GM19043 (cell line): ENCODE results near the gene GLIS1.

Experiments
- ATAC-seq: cut with Tn5 transposase; IDR thresholded peaks from one replicate; pipeline ENCODE4 v1.9.1; 2021; ENCODE audit warnings: low read depth; ENCODE audit not compliant: unreplicated experiment

Gene GLIS1

DNA sequence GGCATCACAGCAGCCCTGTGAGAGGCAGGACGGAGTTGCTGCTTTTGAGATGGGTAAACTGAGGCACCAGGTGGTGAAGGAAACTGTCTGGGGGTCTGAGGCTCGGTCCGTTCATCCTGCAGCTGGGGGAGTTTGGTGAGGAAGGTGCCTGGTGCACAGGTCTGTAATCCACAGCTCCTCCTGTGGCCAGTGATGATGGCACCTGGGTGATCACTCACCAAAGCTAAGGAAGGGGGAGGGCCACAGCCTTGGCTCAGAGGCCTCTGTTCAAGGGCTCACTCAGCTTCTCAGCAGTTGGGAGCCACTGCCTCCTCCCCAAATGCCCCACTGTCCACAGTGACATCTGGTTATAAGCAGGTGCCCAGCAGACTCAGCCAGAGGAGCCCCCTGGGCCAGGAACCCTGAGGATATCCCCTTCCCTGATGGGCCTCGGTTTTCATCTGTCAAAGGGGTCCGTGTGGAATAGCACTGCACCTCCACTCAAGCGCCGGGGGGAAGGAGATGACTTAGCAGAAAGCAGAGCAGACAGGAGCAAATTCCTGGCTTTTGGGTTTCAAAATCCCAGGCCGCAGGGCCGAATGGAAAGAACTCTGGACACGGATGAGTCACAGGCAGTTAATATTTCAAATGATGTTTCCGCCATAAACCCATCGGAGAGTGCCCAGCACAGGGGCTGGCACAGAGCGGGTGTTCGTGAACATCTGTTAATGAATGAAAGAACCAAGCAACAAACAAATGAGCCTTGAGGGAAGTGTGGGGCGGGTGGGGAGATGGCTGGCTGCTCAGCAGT, 197.0 kb downstream of the GLIS1 start:
- no peak for ATAC-seq

DNA sequence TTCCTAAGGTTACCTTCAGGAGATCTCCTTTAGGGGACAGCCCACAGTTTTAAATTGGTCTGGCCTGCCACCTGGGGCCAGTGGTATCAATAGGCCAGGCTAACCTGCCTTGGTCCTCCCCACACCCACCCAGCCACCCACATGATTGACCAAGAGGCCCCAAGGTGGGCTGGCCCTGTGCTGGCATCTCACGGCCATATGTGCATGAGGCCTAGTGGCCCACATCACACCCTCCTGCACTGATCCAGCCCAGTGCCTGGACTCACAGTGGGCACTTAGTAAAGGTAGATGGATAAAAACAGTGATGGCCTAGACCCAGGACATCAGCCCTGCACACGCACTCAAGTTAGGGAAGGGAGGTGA, 197.7 kb downstream of the GLIS1 start:
- ATAC-seq = no peak

DNA sequence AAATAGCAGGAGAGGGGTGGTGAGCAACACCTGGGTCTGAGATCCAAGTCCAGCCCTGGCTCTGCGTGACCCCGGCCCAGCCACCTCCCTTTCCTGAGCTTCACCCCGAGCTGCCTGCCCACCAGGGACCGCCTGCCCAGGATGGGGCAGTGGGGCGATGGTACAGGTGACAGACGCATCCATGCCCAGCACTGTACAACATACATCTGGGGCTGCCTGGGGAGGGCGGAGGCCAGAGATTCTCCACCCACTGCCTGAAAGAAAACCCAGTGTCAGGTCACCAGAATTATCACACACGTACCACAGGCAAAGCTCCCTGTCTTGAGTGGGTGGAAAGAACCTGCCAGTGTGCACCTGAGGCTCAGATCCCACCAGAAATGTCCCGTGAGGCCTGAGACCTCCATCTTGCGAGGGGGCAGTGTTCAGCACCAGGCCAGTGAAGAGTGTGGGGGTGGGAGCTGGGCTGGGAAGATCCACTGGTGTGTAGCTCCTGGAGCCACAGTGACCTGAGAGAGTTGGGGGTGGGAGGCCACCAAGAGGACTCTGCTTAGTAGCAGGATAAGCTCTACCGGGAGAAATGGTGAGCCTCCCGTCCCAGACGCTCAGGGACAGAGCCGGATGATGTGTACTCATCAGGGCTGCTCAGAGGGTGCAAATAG, 198.2 kb downstream of the GLIS1 start:
- ATAC-seq = no peak

DNA sequence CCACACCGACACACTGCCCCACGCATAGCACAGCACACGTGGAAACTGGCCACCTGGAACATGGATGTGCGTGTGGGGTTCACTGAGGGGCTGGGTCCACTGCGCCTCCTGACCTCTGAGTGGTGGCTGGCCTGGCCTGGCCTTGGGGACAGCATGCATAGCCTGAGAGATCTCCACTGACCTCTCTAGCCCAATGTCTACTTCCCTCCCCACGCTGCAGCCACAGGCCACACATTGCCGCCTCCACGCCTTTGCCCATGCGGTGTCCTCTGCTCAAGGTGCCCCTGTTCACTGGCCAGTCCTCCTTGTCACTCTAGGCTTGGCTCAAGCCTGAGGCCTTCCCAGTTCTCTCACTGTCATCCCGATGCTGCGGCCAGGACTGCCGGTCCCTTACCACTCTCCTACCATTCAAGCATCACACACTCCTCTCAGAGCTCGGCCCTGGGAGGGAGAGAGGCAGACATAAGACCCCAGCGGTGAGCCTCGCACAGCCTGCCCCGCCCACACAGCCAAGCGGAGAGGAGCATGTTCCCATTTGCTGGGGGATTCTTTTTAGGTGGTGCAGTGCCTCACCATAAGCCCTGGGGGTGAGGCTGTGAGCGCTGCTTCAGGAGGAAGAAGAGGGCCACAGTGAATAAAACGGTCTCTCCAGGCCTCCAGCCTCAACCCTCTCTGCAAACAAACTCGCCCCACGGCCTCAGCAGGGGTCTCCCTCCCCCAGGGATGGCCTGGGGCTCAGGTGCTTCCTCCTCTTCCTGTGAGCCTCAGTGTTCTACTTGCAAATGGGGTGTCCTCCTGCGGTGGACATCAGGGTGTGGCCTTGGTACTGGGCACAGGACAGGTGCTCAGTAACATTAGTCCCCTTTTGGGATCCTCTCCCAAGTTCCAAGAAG, 199.0 kb downstream of the GLIS1 start:
- no peak for ATAC-seq

DNA sequence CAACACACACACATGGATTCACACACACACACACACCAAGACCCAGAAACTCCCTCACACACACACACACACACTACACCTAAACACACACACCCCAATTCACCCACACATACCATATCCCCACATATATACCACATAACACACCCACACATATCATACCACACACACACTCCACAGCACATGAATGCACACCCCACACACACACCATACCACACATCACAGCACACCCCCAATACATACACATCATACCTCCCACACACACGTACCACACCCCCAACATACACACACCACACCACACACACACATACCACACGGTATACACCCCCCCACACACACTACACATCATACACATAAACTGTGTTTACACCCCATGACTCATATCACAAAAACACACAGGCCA, 199.7 kb downstream of the GLIS1 start:
- no peak for ATAC-seq

DNA sequence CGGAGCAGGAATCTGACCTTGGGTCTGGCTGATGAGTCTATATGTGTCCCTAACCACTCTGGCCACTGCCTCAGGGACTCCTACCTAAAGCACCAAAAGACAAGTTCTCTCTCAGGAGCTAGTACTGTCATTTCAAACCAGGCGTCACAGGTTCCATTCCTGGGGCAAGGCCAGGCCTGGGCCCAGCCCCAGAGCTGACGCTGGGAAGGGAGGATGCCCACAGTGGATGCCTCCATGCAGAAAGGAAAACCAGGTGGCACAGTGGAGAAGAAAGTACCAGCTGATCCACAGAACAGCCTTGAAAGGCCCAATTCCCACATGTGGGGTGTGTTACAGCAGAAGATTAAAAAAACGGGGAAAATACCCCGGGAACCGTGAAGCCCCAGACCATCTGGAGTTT, 202.4 kb downstream of the GLIS1 start:
- no peak for ATAC-seq

DNA sequence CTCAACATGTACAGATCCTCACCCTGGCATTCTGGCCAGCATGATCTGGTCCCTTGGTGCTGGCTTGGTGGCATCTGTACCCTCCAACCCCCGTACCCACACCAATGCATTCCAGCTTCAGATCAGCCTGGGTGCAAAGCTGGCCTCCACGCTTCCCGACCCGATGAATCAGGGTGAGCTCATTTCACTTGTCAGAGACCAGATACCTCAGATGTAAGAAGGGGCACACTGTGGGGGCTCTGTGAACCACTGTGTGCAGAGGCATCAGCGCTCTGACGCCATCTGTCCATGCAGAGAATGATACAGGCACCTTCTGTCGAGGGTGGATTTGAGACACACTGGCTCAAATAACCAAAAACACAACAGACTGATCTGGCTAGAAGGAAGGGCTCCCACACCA, 203.1 kb downstream of the GLIS1 start:
- no peak for ATAC-seq

DNA sequence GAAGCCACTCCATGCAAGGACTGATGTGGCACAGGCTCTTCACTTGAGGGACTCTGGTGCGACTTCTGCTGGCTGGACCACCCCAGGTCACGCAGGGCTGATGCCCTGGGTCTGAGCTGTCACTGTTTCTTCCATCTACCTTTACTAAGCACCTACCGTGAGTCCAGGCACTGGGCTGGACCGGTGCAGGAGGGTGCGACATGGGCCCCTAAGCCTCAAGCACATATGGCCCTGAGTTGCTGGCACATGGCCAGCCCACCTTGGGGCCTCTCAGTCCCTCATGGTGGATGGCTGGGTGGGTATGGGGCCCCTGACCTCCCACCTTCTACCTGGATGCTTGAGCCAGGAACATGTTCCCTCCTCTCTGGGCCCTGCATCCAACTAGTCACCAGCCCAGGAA, 203.7 kb downstream of the GLIS1 start:
- ATAC-seq = no peak

DNA sequence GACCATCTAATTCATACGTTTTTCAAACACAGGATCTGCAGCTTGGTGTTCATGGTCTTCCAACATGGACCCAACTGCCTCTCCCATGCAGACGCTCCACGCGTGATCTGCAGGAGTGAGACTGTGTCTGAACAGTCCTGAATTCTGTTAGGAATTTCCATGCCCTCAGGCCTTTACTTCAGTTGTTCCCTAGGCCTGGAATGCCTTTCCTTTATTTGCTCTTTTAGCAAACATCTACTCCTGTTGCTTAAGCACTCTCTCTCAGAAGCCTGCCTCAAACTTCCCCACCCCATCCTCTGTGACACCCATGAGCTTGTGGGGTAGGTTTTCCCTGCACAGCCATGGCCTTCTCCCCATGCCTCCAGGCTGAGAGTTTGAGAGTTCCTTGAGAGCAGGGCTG, 206.1 kb downstream of the GLIS1 start:
- no peak for ATAC-seq

DNA sequence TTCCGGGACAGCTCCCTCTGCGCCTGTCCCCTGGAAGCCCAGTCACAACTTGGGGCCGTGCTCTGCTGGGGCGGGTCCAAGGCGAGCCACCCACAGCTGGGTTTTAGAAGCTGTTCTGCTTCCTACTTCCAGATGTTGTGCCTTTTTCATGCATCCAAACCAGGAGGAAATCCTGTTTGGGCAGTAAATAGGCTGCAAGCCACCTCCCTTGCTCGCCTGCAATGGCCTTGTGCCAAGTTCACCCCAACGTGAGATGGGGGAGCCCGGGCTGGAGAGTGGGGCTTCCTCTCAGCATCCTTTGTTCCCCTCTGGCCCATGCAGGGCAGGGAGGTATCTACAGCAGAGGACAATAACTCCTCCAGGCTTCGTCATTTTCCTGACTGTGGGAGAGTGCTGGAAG, 206.6 kb downstream of the GLIS1 start:
- no peak for ATAC-seq

DNA sequence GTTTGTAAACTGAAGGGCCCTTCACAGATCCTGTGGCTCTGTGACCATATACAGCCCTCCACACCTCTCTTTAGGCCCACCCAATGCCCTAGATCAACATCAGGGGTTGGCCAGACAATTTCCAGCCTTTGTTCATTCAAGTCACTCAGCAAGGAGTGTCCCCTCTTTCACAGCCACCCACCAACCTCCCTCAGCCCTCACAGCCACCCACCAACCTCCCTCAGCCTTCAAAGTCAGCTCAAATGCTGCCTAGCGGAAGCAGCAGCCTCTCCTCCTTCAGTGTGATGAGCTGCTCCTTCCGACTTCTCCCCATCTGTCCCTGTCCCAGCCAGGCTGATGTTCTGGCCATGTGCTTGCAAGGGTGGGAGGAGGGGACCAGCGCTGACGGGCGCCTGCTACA, 208.4 kb downstream of the GLIS1 start:
- no peak for ATAC-seq

DNA sequence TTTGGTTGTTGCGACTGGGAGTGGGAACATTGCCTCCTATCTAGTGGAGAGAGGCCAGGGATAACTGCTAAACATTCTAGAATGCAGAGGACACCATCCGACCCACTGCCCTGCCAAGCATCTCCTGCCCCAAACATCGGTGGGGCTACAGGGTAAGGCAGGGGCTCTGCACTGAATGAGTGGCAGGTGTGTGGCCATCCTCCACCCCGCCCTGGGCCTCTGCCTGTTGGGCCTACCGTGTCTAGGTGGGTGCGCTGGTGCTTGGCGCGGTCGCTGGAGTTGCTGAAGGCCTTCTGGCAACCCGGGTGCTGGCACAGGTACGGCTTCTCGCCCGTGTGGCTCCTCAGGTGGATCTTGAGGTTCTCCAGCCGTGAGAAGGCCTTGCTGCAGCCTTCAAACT, 209.4 kb downstream of the GLIS1 start:
- ATAC-seq = no peak

DNA sequence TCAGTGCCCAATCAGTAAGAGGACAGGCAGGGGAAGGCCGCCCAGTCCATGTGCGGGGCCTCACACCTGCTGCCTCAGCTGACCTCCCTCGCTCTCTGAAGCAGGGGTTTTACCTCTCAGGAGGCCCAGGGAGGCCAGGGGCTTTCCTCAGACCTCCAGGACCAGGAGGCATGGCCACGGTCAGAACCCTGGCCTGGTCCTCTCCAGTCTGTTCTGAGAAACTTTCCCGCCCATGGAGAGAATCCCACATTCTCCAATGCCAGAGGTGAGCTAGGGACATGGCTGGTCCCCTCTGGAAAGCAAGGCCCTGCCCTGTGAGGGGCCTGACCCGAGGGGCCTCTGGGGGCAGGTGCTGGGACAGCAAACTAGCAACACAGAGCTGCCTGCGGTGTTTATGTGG, 211.6 kb downstream of the GLIS1 start:
- ATAC-seq = no peak

DNA sequence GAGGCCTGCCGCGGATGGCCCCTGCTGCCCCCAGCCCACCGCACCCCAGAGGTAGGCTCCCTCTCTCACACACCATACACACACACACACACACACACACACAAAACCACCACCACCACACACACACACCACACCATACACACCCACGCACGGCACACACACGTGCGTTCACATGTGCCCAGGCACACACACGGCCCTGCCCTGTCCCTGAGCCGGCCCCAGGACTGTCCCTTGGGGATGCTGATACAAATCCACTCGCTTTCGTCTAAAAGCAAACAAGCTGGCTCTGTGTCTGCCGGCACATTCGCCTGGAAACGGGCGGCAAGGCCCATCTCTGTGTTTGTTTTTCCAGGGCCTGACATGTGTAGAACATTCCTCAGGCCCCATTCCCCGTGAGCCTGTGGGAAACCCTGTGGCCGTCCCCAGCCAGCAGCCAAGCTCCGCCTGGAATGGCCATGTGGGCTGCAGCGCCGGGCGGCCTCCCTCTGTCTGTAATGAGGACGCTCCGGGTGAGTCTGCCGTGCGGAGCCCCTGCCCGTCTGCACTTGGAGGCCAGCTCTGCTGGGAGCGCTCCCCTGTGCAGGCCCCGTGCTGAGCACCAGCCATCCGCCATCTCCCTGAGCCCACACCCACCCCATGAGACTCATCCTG, 212.4 kb downstream of the GLIS1 start:
- no peak for ATAC-seq

DNA sequence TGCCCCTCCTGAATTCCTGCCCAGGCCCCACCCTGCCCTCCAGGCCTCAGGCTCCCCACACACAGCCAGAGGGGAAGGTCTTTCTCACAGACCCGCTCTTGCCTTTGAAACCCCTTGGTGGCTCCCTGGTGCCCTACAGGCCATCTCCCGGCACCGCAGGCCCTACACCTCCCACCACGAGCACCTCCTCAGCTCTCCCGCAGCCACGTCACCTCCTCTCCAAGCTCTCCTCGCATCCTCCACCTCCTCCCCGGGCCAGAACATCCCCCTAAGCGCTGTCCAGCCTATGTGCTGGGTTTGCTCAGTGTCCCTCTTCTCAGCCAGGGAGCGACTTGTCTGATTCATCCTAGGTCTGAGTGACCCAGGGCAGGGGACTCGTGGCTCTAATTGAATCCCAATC, 213.4 kb downstream of the GLIS1 start:
- no peak for ATAC-seq

DNA sequence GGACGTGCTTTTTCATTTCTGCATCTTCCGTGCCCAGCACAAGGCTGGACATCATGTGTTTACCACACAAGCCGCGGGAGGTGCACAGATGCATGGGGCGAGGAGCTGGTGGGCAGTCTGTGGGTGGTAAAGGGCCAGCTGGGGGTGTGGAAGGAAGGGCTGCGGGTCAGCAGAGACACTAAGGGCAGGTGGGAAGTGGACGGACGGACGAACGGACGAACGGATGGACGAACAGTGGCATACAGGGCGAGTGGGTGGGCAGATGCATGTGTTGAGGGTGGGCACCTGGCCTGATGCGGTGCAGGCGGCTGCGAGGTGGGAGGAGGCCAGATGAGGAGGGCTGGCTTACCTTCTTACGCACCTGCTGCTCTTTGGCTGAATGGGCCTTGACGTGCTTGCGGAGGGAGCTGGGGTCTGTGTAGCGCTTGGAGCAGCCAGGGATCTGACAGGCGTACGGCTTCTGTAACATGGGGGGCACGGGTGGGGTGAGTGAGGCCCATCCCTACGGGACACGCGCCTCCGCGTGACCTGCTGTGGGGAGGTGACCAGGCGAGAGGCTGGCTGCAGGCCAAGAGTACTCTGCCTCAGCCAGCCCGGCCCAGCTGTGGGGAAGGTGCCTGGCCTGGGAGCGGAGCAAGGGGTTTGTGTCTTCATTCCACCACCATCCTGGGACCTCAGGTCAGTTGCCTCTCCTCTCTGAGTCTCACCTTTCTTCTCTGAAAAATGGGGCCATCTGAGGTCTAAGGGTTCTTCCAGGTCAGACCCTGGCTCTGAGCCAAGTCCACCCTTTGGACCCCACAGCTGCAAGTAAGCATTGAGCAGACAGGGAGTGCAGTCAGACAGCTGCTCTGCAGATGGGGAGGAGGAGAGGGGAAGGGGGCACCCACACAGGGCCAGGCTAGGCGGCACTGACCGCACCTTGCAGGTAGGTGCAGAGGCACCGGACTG, 214.3 kb downstream of the GLIS1 start:
- ATAC-seq = no peak

DNA sequence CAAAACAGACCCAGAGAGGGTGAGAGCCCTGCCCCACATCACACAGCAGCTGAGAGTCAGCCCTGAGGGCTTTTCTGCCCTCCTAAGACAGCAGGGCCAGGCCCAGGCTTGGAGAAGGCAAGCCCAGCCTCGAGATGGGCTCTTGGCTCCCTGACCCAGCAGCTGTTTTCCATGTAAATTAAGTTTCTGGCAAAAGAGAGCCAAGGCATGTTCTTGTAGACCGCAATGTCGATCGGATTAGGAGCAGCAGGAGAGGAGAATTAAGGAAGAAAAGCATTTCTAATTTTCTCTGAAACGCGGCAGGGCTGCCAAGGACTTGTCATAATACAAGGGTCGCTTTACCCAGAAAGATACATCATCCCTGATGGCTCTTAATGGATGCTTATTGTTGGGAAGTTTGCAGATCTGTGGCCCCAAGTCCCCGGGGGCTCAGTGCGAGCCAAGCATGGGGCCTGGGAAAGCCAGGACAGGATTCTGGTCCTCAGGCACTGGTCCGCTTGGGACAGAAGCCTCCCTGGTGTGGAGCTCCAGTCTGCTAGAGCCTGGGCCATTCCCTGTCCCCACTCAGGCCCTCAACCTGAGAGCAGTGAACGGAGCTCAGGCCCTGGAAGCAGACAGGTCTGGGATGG, 216.9 kb downstream of the GLIS1 start:
- ATAC-seq = no peak

DNA sequence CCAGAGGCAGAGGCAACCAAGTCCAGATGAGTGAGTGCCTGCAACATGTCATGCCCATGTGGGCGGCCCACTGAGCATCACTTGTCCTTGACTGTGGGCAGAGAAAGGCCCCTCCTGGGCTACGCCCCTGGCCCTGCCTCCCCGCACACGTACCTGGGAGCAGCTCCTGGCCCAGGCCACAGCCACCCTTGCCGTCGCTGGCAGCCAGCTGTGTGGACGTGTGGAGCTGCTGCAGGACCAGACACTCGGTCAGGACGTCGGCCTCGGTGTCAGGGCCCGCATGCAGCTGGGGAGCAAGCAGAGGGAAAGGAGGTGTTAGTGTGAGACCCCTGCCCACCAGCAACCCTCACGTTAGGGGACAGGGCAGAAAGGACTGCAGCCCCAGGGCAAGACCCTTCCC, 218.5 kb downstream of the GLIS1 start:
- ATAC-seq = no peak

DNA sequence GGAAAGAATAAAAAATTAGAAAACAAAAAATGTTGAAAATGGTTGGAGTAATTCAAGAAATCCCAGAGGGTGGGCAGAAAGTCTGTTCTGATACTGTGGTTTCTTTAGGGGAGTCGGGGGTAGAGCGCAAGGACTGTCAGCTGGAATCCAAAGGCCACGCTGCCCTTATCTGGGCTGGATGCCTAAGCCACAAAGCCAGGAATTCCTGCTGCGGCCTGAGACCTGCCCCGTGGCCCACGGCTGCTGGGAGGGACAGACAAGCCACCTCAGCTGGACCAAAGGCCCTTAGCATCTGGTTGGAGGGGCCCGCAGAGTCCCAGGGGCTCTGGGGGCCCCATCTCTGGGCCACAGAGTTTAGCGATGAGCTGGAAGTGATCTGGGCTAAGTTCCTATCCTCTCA, 219.5 kb downstream of the GLIS1 start:
- ATAC-seq = no peak
